Breast epithelium (tissue), 3 donors: ENCODE data around the gene GIMAP1.

Source experiments
- POLR2A ChIP-seq: fragments of 450-650 bp; IDR thresholded peaks from one replicate; pipeline ENCODE4 v1.6.1; 2016; ENCODE audit warnings: antibody characterized with exemption, mild to moderate bottlenecking, moderate library complexity
- POLR2AphosphoS5 ChIP-seq, 3 donors: sonication (generic); formaldehyde crosslinking; IDR thresholded peaks; one replicate each; pipeline ENCODE4 v1.6.1; 2017; ENCODE audit warnings: antibody characterized with exemption in 3 of 3

DNA sequence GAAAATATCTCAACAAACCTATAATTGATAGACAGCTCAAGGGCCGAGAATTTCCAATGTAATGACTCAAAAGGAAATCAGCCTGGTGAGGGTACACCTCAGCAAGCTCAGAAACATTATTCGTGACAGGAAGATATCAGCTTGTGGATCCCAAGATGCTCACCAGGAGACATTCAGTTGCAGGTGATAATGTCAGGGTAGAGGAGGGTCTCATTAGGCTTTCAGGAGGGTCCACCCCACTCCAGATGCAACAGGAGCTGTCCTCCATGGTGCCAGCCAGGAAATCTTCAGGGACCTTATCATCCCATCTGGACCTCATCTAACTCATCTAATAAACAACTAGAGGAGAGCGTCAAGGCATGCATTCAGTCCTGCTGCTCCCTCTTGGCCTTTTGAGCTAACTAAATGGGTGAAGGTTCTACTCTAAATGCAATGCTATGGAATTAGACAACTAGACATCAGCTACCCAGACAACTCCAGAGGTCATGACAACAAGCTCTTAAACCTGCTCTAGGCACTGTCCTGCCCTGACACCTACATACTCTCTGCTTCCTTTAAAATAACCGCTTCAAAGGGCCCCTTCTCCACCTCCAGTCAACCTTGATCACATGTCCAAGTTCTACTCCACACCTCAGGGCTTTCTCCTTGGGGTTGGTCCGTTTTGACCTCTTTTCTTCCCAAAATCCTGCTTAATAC is 16.5 kb downstream of the GIMAP1 start:
- TF ChIP-seq POLR2A (no peak), POLR2AphosphoS5 (IDR thresholded peaks at IDR 0.05) (no peak)
